SK-N-SH (cell line): Measurements from ENCODE around the gene CPT1B. TPM values are rescaled to one million over a fixed set of nuclear protein-coding genes. Genes with fewer than 3 reads are reported as not detected.

ENCODE experiments used
- CTCF ChIA-PET: fragments of 300-600, 350-600 bp; formaldehyde crosslinking; extraction: SDS; loops from one replicate; lab custom pipeline; 2021; lab: Yijun Ruan, JAX
- POLR2A ChIA-PET: fragments of 350-600 bp; sonication (Branson Sonifier 250); formaldehyde crosslinking; extraction: SDS; loops from one replicate; lab custom pipeline; 2020; ENCODE audit warnings: antibody characterized with exemption, inconsistent platforms; lab: Yijun Ruan, JAX
- DNase-seq: peaks from one replicate; pipeline ENCODE4 v3.0.0; 2012
- H2AFZ ChIP-seq: fragments of 200-600 bp; sonication (generic); 2 replicates; pipeline ENCODE4 v1.8.1; 2016; ENCODE audit warnings: antibody characterized with exemption, mild to moderate bottlenecking, low read depth
- H3F3A ChIP-seq: fragments of 200-600 bp; sonication (generic); replicated peaks from 2 replicates; pipeline ENCODE3; 2016; ENCODE audit warnings: antibody characterized with exemption, mild to moderate bottlenecking; ENCODE audit not compliant: insufficient read depth
- H3K27ac ChIP-seq, 2 experiments: fragments of 200-500 bp in 1 of 2; fragments of 200-600 bp in 1 of 2; sonication (Bioruptor generic) in 1 of 2; sonication (generic), shearing (Covaris generic) in 1 of 2; 2 replicates each; pipeline versions ENCODE4 v1.5.1 to v1.6.1; 2014 to 2016; ENCODE audit warnings: low read depth in 2 of 2, inconsistent platforms in 1 of 2, low read length in 1 of 2, mild to moderate bottlenecking in 1 of 2, mixed read lengths in 1 of 2
- H3K27me3 ChIP-seq: fragments of 200-600 bp; sonication (generic), shearing (Covaris generic); 2 replicates; pipeline ENCODE4 v1.6.1; 2016; ENCODE audit warnings: mixed run types; ENCODE audit not compliant: insufficient read depth
- H3K36me3 ChIP-seq, 2 experiments: fragments of 200-500 bp in 1 of 2; fragments of 200-600 bp in 1 of 2; sonication (Bioruptor generic) in 1 of 2; sonication (generic) in 1 of 2; replicated peaks in 1 of 2; 2 replicates each; pipeline versions ENCODE3 to v1.5.1; 2014 to 2016; ENCODE audit warnings: low read length in 1 of 2, mild to moderate bottlenecking in 1 of 2; ENCODE audit not compliant: insufficient read depth in 2 of 2, control insufficient read depth in 1 of 2
- H3K4me1 ChIP-seq, 2 experiments: fragments of 200-500 bp in 1 of 2; fragments of 200-600 bp in 1 of 2; sonication (Bioruptor generic) in 1 of 2; sonication (generic), shearing (Covaris generic) in 1 of 2; 2 replicates each; pipeline versions ENCODE4 v1.5.1 to v1.6.1; 2014 to 2016; ENCODE audit warnings: low read depth in 1 of 2, low read length in 1 of 2, mixed run types in 1 of 2; ENCODE audit not compliant: insufficient read depth in 2 of 2, control insufficient read depth in 1 of 2
- H3K4me2 ChIP-seq: fragments of 200-600 bp; sonication (generic), shearing (Covaris generic); 2 replicates; pipeline ENCODE4 v1.6.1; 2017; ENCODE audit warnings: mixed run types
- H3K4me3 ChIP-seq, 2 experiments: fragments of 200-500 bp in 1 of 2; fragments of 200-600 bp in 1 of 2; sonication (Bioruptor generic) in 1 of 2; sonication (generic), shearing (Covaris generic) in 1 of 2; 2 replicates each; pipeline versions ENCODE4 v1.5.1 to v1.8.1; 2014 to 2016; ENCODE audit warnings: low read depth in 2 of 2, inconsistent platforms in 1 of 2, low read length in 1 of 2, mild to moderate bottlenecking in 1 of 2, mixed read lengths in 1 of 2, moderate library complexity in 1 of 2
- H3K79me2 ChIP-seq: fragments of 200-600 bp; sonication (generic); 2 replicates; pipeline ENCODE4 v1.8.1; 2017; ENCODE audit warnings: mild to moderate bottlenecking; ENCODE audit not compliant: insufficient read depth
- H3K9ac ChIP-seq: fragments of 200-600 bp; sonication (generic); 2 replicates; pipeline ENCODE4 v1.6.1; 2017; ENCODE audit warnings: mixed run types
- H3K9me2 ChIP-seq: fragments of 200-600 bp; sonication (generic); 2 replicates; pipeline ENCODE4 v1.6.1; 2017; ENCODE audit warnings: mixed run types
- H3K9me3 ChIP-seq: fragments of 200-600 bp; sonication (generic); 2 replicates; pipeline ENCODE4 v1.6.1; 2017; ENCODE audit warnings: mixed run types, mild to moderate bottlenecking, moderate library complexity
- H4K20me1 ChIP-seq: fragments of 200-600 bp; sonication (generic); 2 replicates; pipeline ENCODE4 v1.6.1; 2017; ENCODE audit warnings: mild to moderate bottlenecking, mixed run types; ENCODE audit not compliant: insufficient read depth
- ELF1 ChIP-seq: IDR thresholded peaks from 2 replicates; pipeline ENCODE4 v1.4.0; 2012
- FOSL2 ChIP-seq: IDR thresholded peaks from 2 replicates; pipeline ENCODE4 v1.4.0; 2012; ENCODE audit warnings: low read depth, mild to moderate bottlenecking, moderate library complexity, borderline replicate concordance
- FOXM1 ChIP-seq: IDR thresholded peaks from 2 replicates; pipeline ENCODE4 v1.4.0; 2012; ENCODE audit warnings: low read depth, mild to moderate bottlenecking
- GABPA ChIP-seq: IDR thresholded peaks from 2 replicates; pipeline ENCODE4 v1.4.0; 2012; ENCODE audit warnings: low read depth, mild to moderate bottlenecking
- GATA2 ChIP-seq: sonication (generic); formaldehyde crosslinking; IDR thresholded peaks from 2 replicates; pipeline ENCODE4 v1.5.0; 2020; ENCODE audit warnings: mild to moderate bottlenecking, missing genetic modification reagents
- JUND ChIP-seq: IDR thresholded peaks from 2 replicates; pipeline ENCODE4 v1.4.0; 2012
- MAX ChIP-seq: IDR thresholded peaks from 2 replicates; pipeline ENCODE4 v1.4.0; 2012; ENCODE audit warnings: low read depth
- MXI1 ChIP-seq: IDR thresholded peaks from 2 replicates; pipeline ENCODE4 v1.6.1; 2012; ENCODE audit warnings: mild to moderate bottlenecking, low read depth, low read length, improper control_type of control experiment
- NFIC ChIP-seq: IDR thresholded peaks from 2 replicates; pipeline ENCODE4 v1.4.0; 2012; ENCODE audit warnings: borderline replicate concordance
- PBX3 ChIP-seq: IDR thresholded peaks from 2 replicates; pipeline ENCODE4; 2012
- POLR2AphosphoS5 ChIP-seq: IDR thresholded peaks from 2 replicates; pipeline ENCODE4 v1.6.1; 2012; ENCODE audit warnings: low read depth, low read length
- RCOR1 ChIP-seq: fragments of 150-350 bp; IDR thresholded peaks from 2 replicates; pipeline ENCODE4 v1.6.1; 2017; ENCODE audit warnings: antibody characterized with exemption, low read length
- REST ChIP-seq: IDR thresholded peaks from 2 replicates; pipeline ENCODE4 v1.6.1; 2012; ENCODE audit warnings: mild to moderate bottlenecking, low read depth, low read length, moderate library complexity
- RFX5 ChIP-seq: IDR thresholded peaks from 2 replicates; pipeline ENCODE4 v1.6.1; 2012; ENCODE audit warnings: mild to moderate bottlenecking, improper control_type of control experiment, low read length
- SIN3A ChIP-seq: IDR thresholded peaks from 2 replicates; pipeline ENCODE4 v1.6.1; 2012; ENCODE audit warnings: low read depth, mild to moderate bottlenecking, low read length, moderate library complexity, borderline replicate concordance
- SMC3 ChIP-seq: IDR thresholded peaks from 2 replicates; pipeline ENCODE4 v1.6.1; 2012; ENCODE audit warnings: low read depth, low read length, improper control_type of control experiment
- TCF12 ChIP-seq: IDR thresholded peaks from 2 replicates; pipeline ENCODE4 v1.4.0; 2012
- TEAD4 ChIP-seq: IDR thresholded peaks from 2 replicates; pipeline ENCODE4 v1.4.0; 2012; ENCODE audit warnings: mild to moderate bottlenecking, borderline replicate concordance; ENCODE audit not compliant: insufficient read depth
- USF2 ChIP-seq: fragments of 150-350 bp; IDR thresholded peaks from 2 replicates; pipeline ENCODE4 v1.6.1; 2017; ENCODE audit warnings: antibody characterized with exemption, low read length, low read depth, borderline replicate concordance
- whole genome bisulfite sequencing: methylation state at CpG from one replicate; pipeline ENCODE4 v1.1.6; 2017; ENCODE audit warnings: low lambda C conversion rate; 5-methylcytosine and 5-hydroxymethylcytosine counted together
- polyA plus RNA-seq, 3 experiments: library from polyadenylated mRNA; depleted of rRNA; stranded (reverse); fragments of >200 nt; gene quantifications; 2 replicates each; pipeline ENCODE4 v1.2.3, GENCODE V29; 2012

CPT1B gene
- polyA plus RNA-seq, 1 of the 3 experiments (the other 2 are of a cell fraction): 33.2 TPM

- Histone ChIP-seq H3K9ac (no peak overlapping the region), H2AFZ (no peak overlapping the region), H3K4me1 (peaks cover 0 to 10% of the 10 kb centered on the region in 2 experiments; a peak in 1 of 4 replicates), H3F3A (no peaks in the 10 kb centered on the region), H3K27ac (peak overlapping the region in 1 of 2 experiments; percentile 51; a peak in 1 of 4 replicates), H3K4me2 (peak overlapping the region; percentile 71), H3K4me3 (peak overlapping the region; percentile 26 to 51; a peak in 3 of 4 replicates), H3K79me2 (no peaks in the 10 kb centered on the region), H3K27me3 (no peaks in the 10 kb centered on the region), H4K20me1 (no peaks in the 10 kb centered on the region), H3K36me3 (no peaks in the 10 kb centered on the region), H3K9me2 (no peaks in the 10 kb centered on the region), H3K9me3 (no peaks in the 10 kb centered on the region)
- CTCF ChIA-PET: interaction anchor here (0.7 to 1.7 kb wide), 3 partner anchors 37 to 143 kb away, joined by 3 to 5 read pairs (median 5); partner anchors contain the start of genes SCO2 and SYCE3
- POLR2A ChIA-PET: interaction anchor here (0.6 to 1.1 kb wide), 4 partner anchors 10 to 74 kb away, joined by 3 read pairs; partner anchors contain the start of genes CHKB and SCO2
- peak; percentile 70 for DNase-seq
- 18% methylated on average over 17 of the region's 52 CpGs for WGBS
- TF ChIP-seq FOXM1 (no peak), JUND (no peak), GATA2 (CRISPR knock-in tag) (no peak), POLR2AphosphoS5 (no peak), FOSL2 (no peak), NFIC (no peak), MXI1 (peak; percentile 10; the same call in 1 of the 2 replicates), SIN3A (peak; percentile 99), RFX5 (no peak), MAX (0 out of 2 replicates have a peak, but pooled peaks have one; percentile 48), REST (peak; percentile 100)
These were observed 21.7 kb upstream of the CPT1B start for GRCh38 chr22:50599816-50600455.

GRCh38 chr22:50597097-50597496 is 18.9 kb upstream of the CPT1B start:
- TF ChIP-seq GABPA (no peak), ELF1 (no peak), USF2 (no peak), TCF12 (no peak), PBX3 (no peak), RCOR1 (no peak), SMC3 (no peak), TEAD4 (no peak)
- TF ChIP-seq, all 33 proteins: peak for 0

More at GRCh38 chr22:50597097-50597496, 18.9 kb upstream of the CPT1B start:
- H2AFZ ChIP-seq: no peak overlapping the region
- WGBS: 76% methylated on average over 5 of the region's 5 CpGs
- H3K9me2 ChIP-seq: no peaks in the 10 kb centered on the region
- no peaks in the 10 kb centered on the region for H4K20me1 ChIP-seq
- DNase-seq: no peak
- H3K9ac ChIP-seq: no peak overlapping the region
- no peak overlapping the region for H3K4me2 ChIP-seq
- no peaks in the 10 kb centered on the region for H3K36me3 ChIP-seq
- ChIA-PET POLR2A (interaction anchor here (0.6 kb wide), 1 partner anchor 123 kb away, joined by 3 read pairs; no protein-coding TSS in a partner anchor), CTCF (no interaction called here)
- H3K27ac ChIP-seq: no peak overlapping the region
- H3K79me2 ChIP-seq: no peaks in the 10 kb centered on the region
- H3K9me3 ChIP-seq: no peaks in the 10 kb centered on the region
- H3K27me3 ChIP-seq: no peaks in the 10 kb centered on the region
- no peaks in the 10 kb centered on the region for H3F3A ChIP-seq
- H3K4me1 ChIP-seq: peaks cover 0 to 8% of the 10 kb centered on the region in 2 experiments; a peak in 1 of 4 replicates
- H3K4me3 ChIP-seq: no peak overlapping the region
